Thyroid gland (tissue), 4 donors: ENCODE measurements around the gene C20orf144. TPM values are rescaled to one million over a fixed set of nuclear protein-coding genes. Genes with fewer than 3 reads are reported as not detected.

Experiments used
- DNase-seq, 2 donors: peaks; one replicate each; pipeline ENCODE4 v3.0.0-alpha.2; 2019
- H3K27ac ChIP-seq, 3 donors: fragments of 200-600 bp; sonication (generic); 1 replicate in 2 of 3; 2 replicates in 1 of 3; pipeline ENCODE4 v1.5.1; 2016 to 2019; ENCODE audit warnings: mild to moderate bottlenecking in 1 of 3, moderate library complexity in 1 of 3
- H3K27me3 ChIP-seq: fragments of 200-600 bp; sonication (generic); one replicate; pipeline ENCODE4 v1.5.1; 2019
- H3K36me3 ChIP-seq, 2 donors: fragments of 200-600 bp; sonication (generic); one replicate each; pipeline ENCODE4 v1.5.1; 2016 to 2019
- H3K4me1 ChIP-seq, 2 donors: fragments of 200-600 bp; sonication (generic); one replicate each; pipeline ENCODE4 v1.5.1; 2017 to 2019
- H3K4me3 ChIP-seq, 3 donors: fragments of 200-600 bp; sonication (generic); replicated peaks in 1 of 3; 1 replicate in 2 of 3; 2 replicates in 1 of 3; pipeline ENCODE4 v1.5.1; 2016; ENCODE audit warnings: mild to moderate bottlenecking in 1 of 3
- H3K9me3 ChIP-seq: fragments of 200-600 bp; sonication (generic); one replicate; pipeline ENCODE4 v1.5.1; 2017
- POLR2A ChIP-seq, 2 donors: fragments of 450-650 bp; IDR thresholded peaks; one replicate each; pipeline ENCODE4 v1.6.1; 2017; ENCODE audit warnings: antibody characterized with exemption in 2 of 2, mild to moderate bottlenecking in 2 of 2, moderate library complexity in 1 of 2
- WGBS, 2 donors: methylation state at CpG; one replicate each; pipeline ENCODE4 v1.1.5; 2017; 5-methylcytosine and 5-hydroxymethylcytosine counted together
- intact Hi-C: fragments of 100-400 bp; cut with DNase I; formaldehyde crosslinking; loops from one replicate; pipeline ENCODE4 v1.15.1; 2023
- total RNA-seq, 4 donors: library from RNA; depleted of rRNA; stranded (reverse); fragments of >200 nt; gene quantifications; one replicate each; pipeline ENCODE4 v1.2.3, GENCODE V29; 2016
- TF ChIP-seq, protein P1 (sequence below), 6 experiments: fragments of 200-600 bp in 3 of 6; fragments of 450-650 bp in 3 of 6; sonication (generic) in 3 of 6; IDR thresholded peaks; one replicate each; pipeline ENCODE4 v1.5.1; 2016 to 2019; ENCODE audit warnings: antibody characterized with exemption in 6 of 6, mild to moderate bottlenecking in 2 of 6, inconsistent platforms in 1 of 6, moderate library complexity in 1 of 6

Gene C20orf144
- total RNA-seq: under 1 TPM in 1 of 4 donors, not detected in 3; 0.13 TPM

DNA sequence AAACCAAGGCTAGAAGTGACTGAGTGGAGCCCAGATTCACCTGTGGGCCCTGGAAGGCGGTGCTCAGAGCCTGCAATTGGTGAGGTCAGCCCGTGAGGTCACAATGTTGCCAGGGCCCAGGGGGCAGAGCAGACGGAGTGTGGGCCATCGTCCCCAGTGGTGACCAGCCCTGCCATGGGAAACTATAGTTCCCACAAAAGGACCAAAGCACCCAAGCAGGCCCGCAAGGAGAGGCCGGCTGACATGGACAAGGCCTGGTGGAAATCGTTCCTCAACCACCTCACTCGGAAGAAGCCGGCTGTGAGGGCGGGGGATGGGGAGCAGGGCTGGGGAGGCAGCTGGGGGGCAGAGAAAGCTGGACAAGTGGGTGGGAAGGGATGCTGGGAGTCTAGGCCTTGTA, at the start of gene C20orf144:
TSS of gene C20orf144 (plus strand) at position 156 of the 400 bp plus-strand sequence. CDS start at position 175, 19 bp downstream.
- Histone ChIP-seq H3K9me3 (no peaks in the 10 kb centered on the region), H3K27me3 (no peaks in the 10 kb centered on the region), H3K4me1 (peaks cover 10 to 22% of the 10 kb centered on the region in 2 donors), H3K27ac (peak within 1 kb of the TSS in 2 of 3 donors; percentile 83 to 89), H3K36me3 (peaks cover 11 to 12% of the 10 kb centered on the region in 2 donors), H3K4me3 (peak within 1 kb of the TSS; percentile 36 to 66 (median 54))
- TF ChIP-seq, protein P1, sequence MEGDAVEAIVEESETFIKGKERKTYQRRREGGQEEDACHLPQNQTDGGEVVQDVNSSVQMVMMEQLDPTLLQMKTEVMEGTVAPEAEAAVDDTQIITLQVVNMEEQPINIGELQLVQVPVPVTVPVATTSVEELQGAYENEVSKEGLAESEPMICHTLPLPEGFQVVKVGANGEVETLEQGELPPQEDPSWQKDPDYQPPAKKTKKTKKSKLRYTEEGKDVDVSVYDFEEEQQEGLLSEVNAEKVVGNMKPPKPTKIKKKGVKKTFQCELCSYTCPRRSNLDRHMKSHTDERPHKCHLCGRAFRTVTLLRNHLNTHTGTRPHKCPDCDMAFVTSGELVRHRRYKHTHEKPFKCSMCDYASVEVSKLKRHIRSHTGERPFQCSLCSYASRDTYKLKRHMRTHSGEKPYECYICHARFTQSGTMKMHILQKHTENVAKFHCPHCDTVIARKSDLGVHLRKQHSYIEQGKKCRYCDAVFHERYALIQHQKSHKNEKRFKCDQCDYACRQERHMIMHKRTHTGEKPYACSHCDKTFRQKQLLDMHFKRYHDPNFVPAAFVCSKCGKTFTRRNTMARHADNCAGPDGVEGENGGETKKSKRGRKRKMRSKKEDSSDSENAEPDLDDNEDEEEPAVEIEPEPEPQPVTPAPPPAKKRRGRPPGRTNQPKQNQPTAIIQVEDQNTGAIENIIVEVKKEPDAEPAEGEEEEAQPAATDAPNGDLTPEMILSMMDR (IDR thresholded peaks at IDR 0.05): no peak
- TF ChIP-seq POLR2A (IDR thresholded peaks at IDR 0.05): no peak
- DNase-seq: no peak
- WGBS, 2 donors: 90 to 94% methylated on average over 10 of the region's 10 CpGs
- intact Hi-C loops: no loop called here

DNA sequence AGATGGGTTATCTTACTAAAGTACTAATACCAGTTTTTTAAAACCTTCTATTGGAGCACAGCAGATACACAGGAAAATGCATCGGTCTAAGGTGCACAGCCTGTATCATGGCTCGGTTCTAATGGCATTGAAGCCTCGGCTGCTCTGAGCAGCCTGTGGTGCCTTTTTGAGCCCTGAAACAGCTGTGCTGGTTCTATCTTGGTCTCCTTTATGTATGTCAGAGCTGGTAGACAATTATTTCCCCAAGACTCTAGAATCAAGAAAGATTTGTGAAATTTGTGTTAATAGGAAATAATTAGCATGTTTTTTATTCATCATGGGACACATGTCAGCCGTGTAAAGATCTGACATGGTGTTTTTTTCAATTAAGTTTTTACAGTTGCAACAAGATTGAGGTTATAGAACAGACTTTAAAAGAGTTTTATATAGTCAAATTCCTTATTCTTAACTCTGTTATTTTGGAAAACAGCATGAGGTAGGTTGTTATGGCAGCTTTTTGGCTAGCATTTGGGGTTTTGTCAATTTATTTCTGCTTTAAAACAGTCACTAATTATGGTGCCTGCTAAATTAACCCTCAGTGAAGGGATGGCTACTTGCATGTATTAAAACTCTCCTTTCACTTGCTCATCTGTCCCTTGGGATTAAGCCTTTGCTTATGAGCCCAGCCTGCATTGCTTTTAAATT, 40.3 kb upstream of the C20orf144 start:
- DNase-seq: no peak
- TF ChIP-seq POLR2A (IDR thresholded peaks at IDR 0.05): no peak
- TF ChIP-seq, protein P1 (IDR thresholded peaks at IDR 0.05): no peak
- Histone ChIP-seq H3K36me3 (peaks cover 6 to 7% of the 10 kb centered on the region in 2 donors), H3K4me3 (no peak overlapping the region), H3K27me3 (no peaks in the 10 kb centered on the region), H3K4me1 (no peaks in the 10 kb centered on the region), H3K27ac (no peak overlapping the region), H3K9me3 (no peaks in the 10 kb centered on the region)
- 96 to 98% methylated on average over 4 of the region's 4 CpGs for WGBS, 2 donors
- intact Hi-C loops: no loop called here

DNA sequence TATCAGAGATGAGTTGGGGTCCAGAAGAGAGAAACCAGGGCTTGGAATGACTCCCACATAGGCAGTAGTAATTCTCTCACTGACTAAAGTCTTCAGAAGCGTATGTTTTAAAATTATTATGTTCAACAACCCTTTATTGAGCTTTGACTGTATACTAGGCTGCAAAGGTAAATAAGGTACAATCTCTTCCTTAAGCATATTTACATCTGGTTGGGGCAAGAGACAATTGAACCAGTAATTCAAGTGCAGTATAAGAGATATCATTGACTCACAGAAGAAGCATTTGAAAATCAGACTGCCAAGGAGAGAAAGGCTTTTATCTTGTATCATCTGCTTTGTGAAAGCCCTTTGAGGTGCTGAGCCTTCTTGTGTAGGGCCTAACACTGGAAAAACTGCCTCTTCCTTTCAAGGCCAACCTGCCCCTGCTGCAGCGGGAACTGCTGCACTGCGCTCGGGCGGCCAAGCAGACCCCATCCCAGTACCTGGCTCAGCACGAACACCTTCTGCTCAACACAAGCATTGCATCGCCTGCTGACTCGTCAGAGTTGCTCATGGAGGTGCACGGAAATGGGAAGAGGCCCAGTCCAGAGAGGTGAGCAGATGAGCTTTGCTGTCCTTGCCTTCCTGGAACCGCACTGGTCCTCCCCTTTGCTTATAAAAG, 39.3 kb upstream of the C20orf144 start:
- TF ChIP-seq POLR2A (IDR thresholded peaks at IDR 0.05): no peak
- TF ChIP-seq, protein P1 (IDR thresholded peaks at IDR 0.05): no peak
- intact Hi-C loops: no loop called here
- WGBS, 2 donors: 97 to 99% methylated on average over 6 to 10 of the region's 10 CpGs
- Histone ChIP-seq H3K27me3 (no peaks in the 10 kb centered on the region), H3K36me3 (peaks cover 6 to 7% of the 10 kb centered on the region in 2 donors), H3K4me1 (no peaks in the 10 kb centered on the region), H3K4me3 (no peak overlapping the region), H3K27ac (no peak overlapping the region), H3K9me3 (no peaks in the 10 kb centered on the region)
- no peak for DNase-seq

DNA sequence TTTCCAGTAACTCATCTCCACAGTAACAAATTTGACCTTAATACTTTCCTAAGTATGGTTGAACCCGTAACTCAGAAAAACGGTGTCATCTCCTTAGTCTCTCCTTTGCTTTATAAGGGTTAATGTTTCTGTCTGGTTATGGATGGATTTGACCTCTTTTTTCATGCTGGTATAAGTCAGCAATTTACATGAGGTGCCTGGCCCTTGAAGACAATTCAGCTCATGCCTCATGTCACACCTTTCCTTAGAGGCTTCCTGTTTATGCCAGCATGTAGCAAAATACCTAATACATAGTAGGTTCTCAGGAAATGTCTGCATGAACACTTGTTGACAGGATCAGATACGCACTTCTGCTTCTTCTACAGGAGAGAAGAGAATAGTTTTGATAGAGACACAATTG, 37.7 kb upstream of the C20orf144 start:
- Histone ChIP-seq H3K4me1 (no peaks in the 10 kb centered on the region), H3K9me3 (no peaks in the 10 kb centered on the region), H3K27me3 (no peaks in the 10 kb centered on the region), H3K4me3 (no peak overlapping the region), H3K36me3 (peaks cover 8 to 17% of the 10 kb centered on the region in 2 donors), H3K27ac (no peak overlapping the region)
- 88 to 89% methylated on average over 3 of the region's 3 CpGs for WGBS, 2 donors
- no peak for DNase-seq
- no peak for TF ChIP-seq POLR2A (IDR thresholded peaks at IDR 0.05)
- TF ChIP-seq, protein P1 (IDR thresholded peaks at IDR 0.05): no peak
- intact Hi-C loops: no loop called here

DNA sequence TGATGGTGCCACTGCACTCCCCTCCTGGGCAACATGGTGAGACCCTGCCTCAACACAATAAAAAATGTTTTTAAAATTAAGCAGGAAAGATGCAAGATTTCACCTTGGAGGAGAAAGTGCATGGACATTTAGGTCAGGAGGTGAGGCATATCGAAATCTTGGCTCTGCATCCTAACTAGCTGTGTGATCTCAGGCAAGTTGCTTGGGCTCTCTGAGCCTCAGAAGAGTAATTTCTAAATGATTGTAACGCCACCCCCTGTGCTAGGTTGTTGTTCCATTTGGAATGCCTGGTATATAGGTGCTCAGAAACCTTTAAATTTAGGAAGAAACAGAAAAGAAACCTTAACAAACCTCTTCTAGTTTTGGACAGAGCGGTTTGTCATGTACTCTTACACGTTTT, 35.9 kb upstream of the C20orf144 start:
- Histone ChIP-seq H3K4me1 (no peaks in the 10 kb centered on the region), H3K27me3 (no peaks in the 10 kb centered on the region), H3K9me3 (no peaks in the 10 kb centered on the region), H3K27ac (no peak overlapping the region), H3K4me3 (no peak overlapping the region), H3K36me3 (peaks cover 18 to 30% of the 10 kb centered on the region in 2 donors)
- intact Hi-C loops: no loop called here
- 96 to 99% methylated on average over 4 of the region's 4 CpGs for WGBS, 2 donors
- no peak for DNase-seq
- no peak for TF ChIP-seq POLR2A (IDR thresholded peaks at IDR 0.05)
- TF ChIP-seq, protein P1 (IDR thresholded peaks at IDR 0.05): no peak
